ENCODE results near the gene PGLYRP1.

DNA sequence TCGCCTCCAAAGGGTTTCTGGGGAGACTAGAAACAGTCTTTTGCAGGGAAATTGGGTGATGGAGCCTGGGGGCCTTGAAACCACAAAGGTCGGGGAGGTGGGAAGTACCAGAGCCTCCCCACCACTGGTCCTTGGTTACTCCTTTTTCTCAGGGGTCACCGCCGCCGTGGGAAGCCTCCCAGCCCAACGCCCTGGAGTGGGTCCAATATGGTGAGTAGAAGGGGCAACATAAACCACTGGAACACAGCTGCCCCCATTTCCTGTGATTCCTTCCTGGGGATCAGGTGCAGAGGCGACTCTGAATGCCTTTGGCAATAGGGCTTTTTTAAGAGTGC, 5.8 kb downstream of the PGLYRP1 start:
- TF ChIP-seq, protein P1, sequence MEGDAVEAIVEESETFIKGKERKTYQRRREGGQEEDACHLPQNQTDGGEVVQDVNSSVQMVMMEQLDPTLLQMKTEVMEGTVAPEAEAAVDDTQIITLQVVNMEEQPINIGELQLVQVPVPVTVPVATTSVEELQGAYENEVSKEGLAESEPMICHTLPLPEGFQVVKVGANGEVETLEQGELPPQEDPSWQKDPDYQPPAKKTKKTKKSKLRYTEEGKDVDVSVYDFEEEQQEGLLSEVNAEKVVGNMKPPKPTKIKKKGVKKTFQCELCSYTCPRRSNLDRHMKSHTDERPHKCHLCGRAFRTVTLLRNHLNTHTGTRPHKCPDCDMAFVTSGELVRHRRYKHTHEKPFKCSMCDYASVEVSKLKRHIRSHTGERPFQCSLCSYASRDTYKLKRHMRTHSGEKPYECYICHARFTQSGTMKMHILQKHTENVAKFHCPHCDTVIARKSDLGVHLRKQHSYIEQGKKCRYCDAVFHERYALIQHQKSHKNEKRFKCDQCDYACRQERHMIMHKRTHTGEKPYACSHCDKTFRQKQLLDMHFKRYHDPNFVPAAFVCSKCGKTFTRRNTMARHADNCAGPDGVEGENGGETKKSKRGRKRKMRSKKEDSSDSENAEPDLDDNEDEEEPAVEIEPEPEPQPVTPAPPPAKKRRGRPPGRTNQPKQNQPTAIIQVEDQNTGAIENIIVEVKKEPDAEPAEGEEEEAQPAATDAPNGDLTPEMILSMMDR (IDR thresholded peaks at IDR 0.05) = peak in 1 of 4 experiments; percentile 19
- no peak for TF ChIP-seq POLR2AphosphoS5 (IDR thresholded peaks at IDR 0.05)
